ENCODE measurements around the gene B4GALT5. TPM values are rescaled to one million over a fixed set of nuclear protein-coding genes. Genes with fewer than 3 reads are reported as not detected.

B4GALT5 gene
- total RNA-seq, 1 experiment from 2014 or later, result 77.0 TPM

- H3K36me3 Mint-ChIP-seq (ENCODE audit: insufficient read depth in 1 of 3, low read depth in 3 of 3), result no peaks in the 10 kb centered on the region
- peak overlapping the region; percentile 75 for H2AFZ ChIP-seq (ENCODE audit: low read length)
- DNase-seq, result no peak
Measured at GRCh38 chr20:49750611-49751396, 37.1 kb upstream of the B4GALT5 start.

More at GRCh38 chr20:49750611-49751396, 37.1 kb upstream of the B4GALT5 start:
- no peak overlapping the region for H2BK5ac ChIP-seq (ENCODE audit: insufficient read length, low read length)
- H3K23me2 ChIP-seq (ENCODE audit: insufficient read length, low read depth, low read length, poor library complexity, severe bottlenecking), result no peaks in the 10 kb centered on the region
- no peak overlapping the region for H3K4me2 ChIP-seq (ENCODE audit: insufficient read depth, insufficient read length, low read length)
- no peak overlapping the region for H3K56ac ChIP-seq (ENCODE audit: insufficient read length, low read depth, low read length)
- no peaks in the 10 kb centered on the region for H3K79me1 ChIP-seq (ENCODE audit: insufficient read depth, low read depth, low read length, poor library complexity, severe bottlenecking)
- no peak overlapping the region for H2BK120ac ChIP-seq (ENCODE audit: low read depth, low read length, poor library complexity, severe bottlenecking)
- no peak overlapping the region for H2BK15ac ChIP-seq (ENCODE audit: low read depth, low read length)
- H3K79me2 ChIP-seq (ENCODE audit: insufficient read depth, low read length), result no peaks in the 10 kb centered on the region
- Mint-ChIP-seq H3K4me1 (peaks cover 10 to 13% of the 10 kb centered on the region in 2 experiments; a peak in 3 of 4 replicates), H3K4me3 (no peak overlapping the region), H3K27ac (peak overlapping the region in 1 of 3 experiments; percentile 69; a peak in 1 of 7 replicates), H3K9me3 (no peaks in the 10 kb centered on the region; a peak in 1 of 5 replicates), H3K27me3 (ENCODE audit: low read depth) (peaks cover 2% of the 10 kb centered on the region; the same call in 1 of the 2 replicates)
- no peak overlapping the region for H3K4ac ChIP-seq (ENCODE audit: low read depth, low read length)
- no peak overlapping the region for H4K5ac ChIP-seq (ENCODE audit: insufficient read length, low read depth, low read length)
- no peak overlapping the region for H3K9ac ChIP-seq (ENCODE audit: extremely low read depth, insufficient read length, low read length)
- H3K27me3 ChIP-seq (ENCODE audit: insufficient read depth, low read length), result no peaks in the 10 kb centered on the region
- no peaks in the 10 kb centered on the region for H3K9me3 ChIP-seq (ENCODE audit: control insufficient read depth, low read depth, low read length)
- no peak overlapping the region for H3K27ac ChIP-seq (ENCODE audit: insufficient read length, low read depth, low read length)
- H4K8ac ChIP-seq (replicated peaks; ENCODE audit: insufficient read length, low read depth, low read length), result no peak overlapping the region
- no CpG with 5 or more reads among the region's 12 CpGs for WGBS (ENCODE audit: extremely low coverage, insufficient read length, low lambda C conversion rate)
- H3T11ph ChIP-seq (ENCODE audit: low read length), result no peak overlapping the region
- H2BK12ac ChIP-seq (ENCODE audit: insufficient read length, low read depth, low read length), result no peak overlapping the region
- no peak overlapping the region for H3K23ac ChIP-seq (ENCODE audit: insufficient read length, low read depth, low read length)
- no peaks in the 10 kb centered on the region for H4K20me1 ChIP-seq (ENCODE audit: control insufficient read depth, insufficient read depth, insufficient read length)
- H3K14ac ChIP-seq (ENCODE audit: insufficient read depth, low read length), result no peak overlapping the region
- no peak overlapping the region for H2BK20ac ChIP-seq (ENCODE audit: low read depth, low read length, poor library complexity, severe bottlenecking)
- H2AK5ac ChIP-seq (ENCODE audit: insufficient read length, low read length), result no peak overlapping the region
- no peak for TF ChIP-seq CTCF (conservative IDR thresholded peaks at IDR 0.05)
- no peak overlapping the region for H3K18ac ChIP-seq (ENCODE audit: insufficient read length, low read depth, low read length)
- H4K91ac ChIP-seq (ENCODE audit: insufficient read length, low read depth, low read length), result no peak overlapping the region
- no peaks in the 10 kb centered on the region for H3K4me1 ChIP-seq (ENCODE audit: insufficient read depth, low read length)
